GM21381 (cell line): ENCODE measurements around the gene ELFN1.

Experiments used
- ATAC-seq: cut with Tn5 transposase; IDR thresholded peaks from one replicate; pipeline ENCODE4 v1.9.1; 2021; ENCODE audit warnings: mild to moderate bottlenecking, moderate library complexity; ENCODE audit not compliant: unreplicated experiment

ELFN1 gene

GRCh38 chr7:1738511-1738910 is 68.4 kb downstream of the ELFN1 start:
- no peak for ATAC-seq

- no peak for ATAC-seq
These were observed 68.9 kb downstream of the ELFN1 start for GRCh38 chr7:1738956-1739355.

- ATAC-seq, result no peak
These were observed 69.5 kb downstream of the ELFN1 start for GRCh38 chr7:1739593-1739992.

GRCh38 chr7:1740214-1740613 is 70.1 kb downstream of the ELFN1 start:
- ATAC-seq, result no peak

- no peak for ATAC-seq
These were observed 71.2 kb downstream of the ELFN1 start for GRCh38 chr7:1741246-1741645.

DNA sequence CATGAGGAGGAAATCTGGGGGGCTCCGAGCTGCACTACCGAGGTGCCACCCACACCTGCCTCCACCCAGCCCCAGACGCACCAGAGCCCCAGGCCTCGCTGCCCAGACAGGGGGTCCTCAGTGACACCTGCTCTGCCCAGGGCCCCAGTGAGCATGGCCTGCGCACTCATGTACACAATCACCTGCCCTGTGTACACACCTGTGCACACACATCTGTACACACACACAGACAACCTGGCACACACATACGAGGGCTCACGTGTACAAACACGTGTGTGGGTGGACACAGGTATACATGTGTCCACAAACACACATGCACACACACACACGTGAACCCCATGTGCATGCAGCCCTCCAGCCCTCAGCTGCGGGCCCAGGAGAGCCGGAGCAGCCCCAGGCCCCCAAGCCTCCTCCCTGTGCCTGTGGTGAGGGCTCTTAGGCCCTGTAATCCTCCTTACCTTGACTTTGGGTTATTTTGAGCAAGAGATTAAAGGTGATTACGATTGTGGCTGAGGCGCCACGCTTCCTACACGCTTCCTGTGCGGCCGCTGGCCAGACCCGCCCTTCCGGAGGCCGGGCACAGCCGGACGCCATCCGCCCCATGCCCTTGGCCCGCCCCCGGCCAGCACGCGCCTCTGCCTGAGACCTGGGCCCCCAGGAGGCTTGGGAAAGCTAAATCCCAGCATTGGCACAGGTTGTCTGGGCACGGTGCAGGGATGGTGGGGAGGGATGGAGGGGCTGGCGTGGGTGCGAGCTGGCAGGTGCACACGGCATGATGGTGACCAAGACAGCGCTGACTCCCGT is 71.9 kb downstream of the ELFN1 start:
- ATAC-seq, result no peak

GRCh38 chr7:1742555-1743303 is 72.7 kb downstream of the ELFN1 start:
- no peak for ATAC-seq

GRCh38 chr7:1743481-1744230 is 73.6 kb downstream of the ELFN1 start:
- no peak for ATAC-seq

GRCh38 chr7:1744296-1745017 is 74.4 kb downstream of the ELFN1 start:
- ATAC-seq, result no peak

GRCh38 chr7:1745018-1745532 is 75.0 kb downstream of the ELFN1 start:
- no peak for ATAC-seq

GRCh38 chr7:1745576-1746490 is 75.8 kb downstream of the ELFN1 start:
- ATAC-seq, result no peak

DNA sequence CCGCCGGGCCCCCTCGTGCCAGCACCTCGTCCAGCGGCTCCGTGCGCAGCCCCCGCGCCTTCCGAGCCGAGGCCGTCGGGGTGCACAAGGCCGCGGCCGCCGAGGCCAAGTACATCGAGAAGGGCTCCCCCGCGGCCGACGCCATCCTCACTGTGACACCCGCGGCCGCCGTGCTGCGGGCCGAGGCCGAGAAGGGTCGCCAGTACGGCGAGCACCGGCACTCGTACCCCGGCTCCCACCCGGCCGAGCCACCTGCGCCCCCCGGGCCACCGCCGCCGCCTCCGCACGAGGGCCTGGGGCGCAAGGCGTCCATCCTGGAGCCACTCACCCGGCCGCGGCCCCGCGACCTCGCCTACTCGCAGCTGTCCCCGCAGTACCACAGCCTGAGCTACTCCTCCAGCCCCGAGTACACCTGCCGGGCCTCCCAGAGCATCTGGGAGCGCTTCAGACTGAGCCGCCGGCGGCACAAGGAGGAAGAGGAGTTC is 76.5 kb downstream of the ELFN1 start:
- no peak for ATAC-seq

- no peak for ATAC-seq
These were observed 77.1 kb downstream of the ELFN1 start for GRCh38 chr7:1747004-1747801.

- ATAC-seq, result no peak
These were observed 78.2 kb downstream of the ELFN1 start for GRCh38 chr7:1748076-1748838.

DNA sequence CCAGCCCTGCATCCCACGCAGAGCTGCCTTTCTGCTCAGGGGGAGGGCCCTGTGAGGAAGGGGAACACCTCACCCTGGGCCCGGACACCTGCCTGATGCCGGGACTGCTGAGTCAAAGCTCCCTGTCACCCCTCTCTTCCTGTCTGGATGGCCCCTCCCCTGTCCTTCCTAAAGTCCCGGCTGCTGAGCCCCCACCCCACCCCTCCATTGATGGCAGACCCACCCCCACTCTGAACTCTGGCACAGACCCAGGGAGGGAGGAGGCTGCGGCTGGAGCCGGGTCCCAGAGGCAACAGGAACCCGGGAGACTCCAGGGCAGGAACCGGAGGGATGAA is 78.7 kb downstream of the ELFN1 start:
- ATAC-seq, result no peak

DNA sequence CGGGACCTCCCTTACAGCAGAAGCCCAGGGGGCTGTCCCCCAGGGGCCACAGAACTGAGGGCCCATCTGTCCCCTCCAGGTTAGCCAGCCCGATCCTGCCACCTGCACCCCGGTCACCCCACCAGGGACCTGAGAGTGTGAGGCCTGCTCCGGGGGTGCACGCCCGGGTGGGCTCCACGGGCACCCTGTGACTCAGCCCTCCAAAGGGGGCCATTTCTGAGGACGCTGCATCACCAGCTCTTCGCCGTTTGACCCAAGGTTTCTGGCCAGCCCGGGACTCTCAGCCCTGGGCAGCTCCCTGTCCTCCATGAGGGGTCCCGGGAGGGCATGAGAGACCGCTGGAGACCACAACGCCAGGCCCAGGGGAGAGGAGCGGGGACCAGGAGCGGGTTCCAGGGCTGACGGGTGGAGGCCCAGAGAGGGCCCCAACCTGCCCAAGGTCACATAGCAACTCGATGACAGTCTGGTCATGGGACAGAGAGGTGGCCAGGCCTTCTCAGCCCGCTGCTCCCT is 79.3 kb downstream of the ELFN1 start:
- no peak for ATAC-seq

DNA sequence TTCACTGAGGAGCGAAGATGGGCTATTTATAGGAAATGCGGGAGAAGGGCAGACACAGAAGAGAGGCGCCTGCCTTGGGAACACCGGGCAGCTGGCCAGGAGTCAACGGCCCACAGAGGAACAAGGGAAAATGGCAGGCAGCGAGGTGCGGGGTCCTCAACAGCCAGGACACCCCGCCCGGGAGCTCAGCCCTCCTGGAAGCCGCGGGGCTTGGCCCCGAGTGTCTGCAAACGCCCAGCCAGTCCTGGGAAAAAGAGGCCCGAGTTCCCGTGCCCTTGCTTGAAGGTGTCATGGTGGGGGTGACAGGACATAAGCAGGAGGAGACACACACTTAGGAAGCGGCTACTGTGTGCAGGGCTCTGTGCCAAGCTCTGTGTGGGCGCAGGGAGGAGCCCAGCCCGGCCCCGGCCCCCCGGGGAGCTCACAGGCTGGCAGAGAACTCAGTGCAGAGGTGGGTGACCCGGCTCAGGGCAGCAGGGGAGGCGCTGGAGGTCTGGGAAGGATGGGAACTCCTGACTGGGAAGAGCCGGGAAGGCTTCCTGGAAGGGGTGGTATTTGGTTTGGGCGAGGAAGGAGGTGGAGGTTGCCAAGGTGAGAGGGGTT is 79.9 kb downstream of the ELFN1 start:
- ATAC-seq, result no peak
